Common myeloid progenitor, CD34-positive (primary cell): ENCODE data around the gene PRKAG2.
A peak's percentile ranks its signal among the peaks of the same experiment; 100 is the strongest.
"Not testable (repeated sequence)": the region's sequence is repeated elsewhere in the genome, so short reads cannot be mapped to it uniquely, and the experiment has no call there.

Experiments
- CTCF ChIA-PET: fragments of 350-600 bp; sonication (Branson Sonifier 250); formaldehyde crosslinking; loops from one replicate; lab custom pipeline; 2021; ENCODE audit warnings: antibody characterized with exemption; lab: Charles Lee
- POLR2A ChIA-PET: fragments of 350-600 bp; sonication (Branson Sonifier 250); formaldehyde crosslinking; loops from one replicate; lab custom pipeline; 2021; ENCODE audit warnings: antibody characterized with exemption; lab: Charles Lee
- DNase-seq, 3 donors: peaks; one replicate each; pipeline versions ENCODE4 v3.0.0 to v3.0.0-alpha.2; 2013
- H3K27ac ChIP-seq, 2 experiments: 1 replicate in 1 of 2; 2 replicates in 1 of 2; pipeline ENCODE4 v1.7.0; 2013; ENCODE audit warnings: inconsistent platforms in 2 of 2, low read length in 2 of 2, mild to moderate bottlenecking in 2 of 2, low read depth in 1 of 2, moderate library complexity in 1 of 2; ENCODE audit not compliant: severe bottlenecking in 2 of 2, insufficient read depth in 1 of 2, poor library complexity in 1 of 2
- H3K27me3 ChIP-seq, 5 experiments: replicated peaks in 2 of 5; 1 replicate in 3 of 5; 2 replicates in 2 of 5; pipeline versions ENCODE4 v1.6.1 to v1.7.0; 2013; ENCODE audit warnings: low read length in 4 of 5, mild to moderate bottlenecking in 2 of 5, moderate library complexity in 2 of 5, inconsistent platforms in 1 of 5; ENCODE audit not compliant: insufficient read depth in 5 of 5, control insufficient read depth in 4 of 5
- H3K36me3 ChIP-seq, 4 experiments: 1 replicate in 2 of 4; 2 replicates in 2 of 4; pipeline versions ENCODE4 v1.6.1 to v1.7.0; 2013; ENCODE audit warnings: low read length in 3 of 4, control low read depth in 1 of 4, mild to moderate bottlenecking in 1 of 4; ENCODE audit not compliant: control insufficient read depth in 4 of 4, insufficient read depth in 4 of 4
- H3K4me1 ChIP-seq, 4 experiments: 1 replicate in 3 of 4; 2 replicates in 1 of 4; pipeline versions ENCODE4 v1.6.1 to v1.7.1; 2013; ENCODE audit warnings: low read length in 3 of 4, mild to moderate bottlenecking in 3 of 4, control low read depth in 1 of 4, inconsistent platforms in 1 of 4, moderate library complexity in 1 of 4; ENCODE audit not compliant: control insufficient read depth in 4 of 4, insufficient read depth in 4 of 4; ENCODE audit errors: control extremely low read depth in 1 of 4
- H3K4me3 ChIP-seq, 7 experiments: 1 replicate in 4 of 7; 2 replicates in 3 of 7; pipeline versions ENCODE4 v1.5.1 to v1.7.0; 2013; ENCODE audit warnings: mild to moderate bottlenecking in 7 of 7, low read length in 6 of 7, moderate library complexity in 6 of 7, inconsistent platforms in 2 of 7, low read depth in 2 of 7, control low read depth in 1 of 7; ENCODE audit not compliant: insufficient read depth in 4 of 7, control insufficient read depth in 1 of 7; ENCODE audit errors: extremely low read depth in 1 of 7
- H3K9me3 ChIP-seq, 5 experiments: 1 replicate in 4 of 5; 2 replicates in 1 of 5; pipeline versions ENCODE4 v1.6.1 to v1.7.1; 2013; ENCODE audit warnings: low read length in 4 of 5, mild to moderate bottlenecking in 2 of 5, inconsistent platforms in 1 of 5, low read depth in 1 of 5, moderate library complexity in 1 of 5; ENCODE audit not compliant: control insufficient read depth in 4 of 5, insufficient read depth in 2 of 5; ENCODE audit errors: control extremely low read depth in 1 of 5
- WGBS: methylation state at CpG from one replicate; pipeline ENCODE4 v1.1.5; 2013; ENCODE audit not compliant: insufficient coverage; 5-methylcytosine and 5-hydroxymethylcytosine counted together

PRKAG2 gene

DNA sequence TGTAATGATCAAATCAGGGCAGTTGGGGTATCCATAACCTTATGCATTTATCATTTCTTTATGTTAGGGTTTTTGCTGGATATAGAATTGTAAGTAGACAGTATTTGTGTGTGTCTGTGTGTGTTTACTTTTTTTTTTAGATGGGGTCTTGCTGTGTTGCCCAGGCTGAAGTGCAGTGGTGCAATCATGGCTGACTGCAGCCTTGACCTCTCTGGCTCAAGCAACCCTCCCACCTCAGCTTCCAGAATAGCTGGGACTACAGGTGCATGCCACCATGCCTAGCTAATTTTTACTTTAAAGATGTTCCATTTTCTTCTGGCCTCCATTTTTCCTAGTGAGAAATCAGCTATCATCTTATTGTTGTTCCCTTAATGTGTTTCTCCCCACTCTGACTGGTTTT is 347.1 kb downstream of the PRKAG2 start:
- DNase-seq, result no peak
- peaks cover 0 to 13% (median 9%) of the 10 kb centered on the region in 5 experiments for H3K9me3 ChIP-seq
- ChIA-PET CTCF (interaction anchor here (1.4 kb wide), 1 partner anchor 229 kb away, joined by 3 read pairs; no protein-coding TSS in a partner anchor), POLR2A (no interaction called here)
- H3K36me3 ChIP-seq, result no peaks in the 10 kb centered on the region
- no peak overlapping the region for H3K4me3 ChIP-seq
- peaks cover 0 to 3% (median 0%) of the 10 kb centered on the region in 4 experiments for H3K4me1 ChIP-seq
- no peak overlapping the region for H3K27ac ChIP-seq
- no peaks in the 10 kb centered on the region for H3K27me3 ChIP-seq

- POLR2A ChIA-PET, result interaction anchor here (0.6 kb wide), 1 partner anchor 343 kb away, joined by 3 read pairs; no protein-coding TSS in a partner anchor
- H3K27ac ChIP-seq, result no peak overlapping the region
- no peak for DNase-seq
- no peak overlapping the region for H3K4me3 ChIP-seq
- H3K36me3 ChIP-seq, result no peaks in the 10 kb centered on the region
- H3K4me1 ChIP-seq, result peaks cover 0 to 12% (median 8%) of the 10 kb centered on the region in 4 experiments
- H3K9me3 ChIP-seq, result peaks cover 0 to 4% (median 2%) of the 10 kb centered on the region in 5 experiments
- CTCF ChIA-PET, result no interaction called here
- peaks cover 0 to 4% (median 0%) of the 10 kb centered on the region in 5 experiments for H3K27me3 ChIP-seq
- WGBS, result no CpG with 5 or more reads among the region's 2 CpGs
Measured at GRCh38 chr7:151524845-151525244, 352.1 kb downstream of the PRKAG2 start.

GRCh38 chr7:151524331-151524730 is 352.6 kb downstream of the PRKAG2 start:
- CTCF ChIA-PET, result no interaction called here
- POLR2A ChIA-PET, result no interaction called here
- no peak for DNase-seq

GRCh38 chr7:151520419-151521261 is 356.3 kb downstream of the PRKAG2 start:
- under 1% methylated on average over 45 of the region's 55 CpGs for WGBS
- H3K27me3 ChIP-seq, result peaks cover 0 to 4% (median 0%) of the 10 kb centered on the region in 5 experiments
- POLR2A ChIA-PET, result no interaction called here

More at GRCh38 chr7:151524331-151524730, 352.6 kb downstream of the PRKAG2 start:
- Histone ChIP-seq H3K4me1 (peaks cover 0 to 12% (median 8%) of the 10 kb centered on the region in 4 experiments), H3K27me3 (peaks cover 0 to 4% (median 0%) of the 10 kb centered on the region in 5 experiments), H3K36me3 (no peaks in the 10 kb centered on the region), H3K27ac (no peak overlapping the region), H3K9me3 (peaks cover 0 to 2% (median 0%) of the 10 kb centered on the region in 5 experiments), H3K4me3 (no peak overlapping the region)
- 100% methylated on average over 6 of the region's 8 CpGs for WGBS

GRCh38 chr7:151519765-151520418 is 357.0 kb downstream of the PRKAG2 start, which contains the start of gene RHEB:
RHEB (minus strand) TSS chr7:151519895; CDS start chr7:151519511, 384 bp downstream.
- Histone ChIP-seq H3K27ac (peak within 1 kb of the TSS; percentile 88 to 91), H3K9me3 (no peaks in the 10 kb centered on the region), H3K36me3 (no peaks in the 10 kb centered on the region), H3K4me1 (peaks cover 11 to 35% (median 26%) of the 10 kb centered on the region in 4 experiments), H3K4me3 (peak within 1 kb of the TSS; percentile 54 to 96 (median 86)), H3K27me3 (peaks cover 0 to 4% (median 0%) of the 10 kb centered on the region in 5 experiments)
- DNase-seq, result peak; percentile 99 to 100 (median 100)
- POLR2A ChIA-PET, result no interaction called here
- CTCF ChIA-PET, result interaction anchor here (1.0 to 1.1 kb wide), 2 partner anchors 19 to 47 kb away, joined by 3 to 4 read pairs; no protein-coding TSS in a partner anchor
- WGBS, result under 1% methylated on average over 50 of the region's 66 CpGs

More at GRCh38 chr7:151520419-151521261, 356.3 kb downstream of the PRKAG2 start:
- Histone ChIP-seq H3K4me1 (peaks cover 9 to 33% (median 26%) of the 10 kb centered on the region in 4 experiments), H3K27ac (peak overlapping the region in 1 of 2 experiments; percentile 91), H3K4me3 (peak overlapping the region; percentile 35 to 84 (median 63)), H3K36me3 (no peaks in the 10 kb centered on the region), H3K9me3 (no peaks in the 10 kb centered on the region)
- DNase-seq, result peak; percentile 37 to 64 (median 54)
- CTCF ChIA-PET, result interaction anchor here (1.0 to 1.1 kb wide), 2 partner anchors 18 to 46 kb away, joined by 3 to 4 read pairs; no protein-coding TSS in a partner anchor

DNA sequence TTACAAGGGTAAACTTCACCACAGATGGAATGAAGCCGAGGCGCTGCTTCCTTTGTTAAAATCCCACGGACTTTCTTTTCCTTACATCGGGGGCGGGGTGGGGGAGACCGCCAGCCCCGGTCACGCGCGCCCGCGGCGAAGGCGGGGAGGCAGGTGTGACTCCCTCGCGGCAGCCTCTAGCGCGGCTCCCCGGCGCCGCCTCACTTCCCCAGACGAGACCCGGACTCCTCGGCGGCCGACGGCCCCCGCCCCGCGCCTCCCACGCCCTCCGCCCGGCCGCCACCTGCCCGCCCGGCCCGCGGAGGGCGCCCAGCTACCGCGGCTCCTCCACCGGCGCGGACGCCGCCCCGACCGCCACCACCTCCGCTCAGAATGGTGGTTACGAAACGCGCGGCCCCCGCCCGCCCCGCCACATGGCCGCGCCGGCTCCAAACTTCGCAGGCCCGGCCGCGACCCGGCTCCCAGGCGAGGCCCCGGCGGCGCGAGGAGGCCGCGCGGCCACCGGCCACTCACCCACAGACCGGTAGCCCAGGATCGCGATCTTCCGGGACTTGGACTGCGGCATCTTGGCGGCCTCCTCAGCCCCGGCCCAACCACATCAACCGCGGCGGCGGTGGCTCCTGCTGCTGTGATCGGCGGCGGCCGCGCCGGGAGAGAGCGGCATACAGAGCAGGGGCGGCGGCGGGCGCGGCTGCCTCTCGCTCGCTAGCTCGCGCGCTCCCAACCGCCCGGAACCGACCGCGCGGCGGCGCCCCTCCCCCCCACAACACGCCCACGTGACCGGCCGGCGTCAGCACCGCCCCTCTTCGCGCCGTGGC is 357.8 kb downstream of the PRKAG2 start:
- 0% methylated on average over 74 of the region's 118 CpGs for WGBS
- peak overlapping the region; percentile 54 to 96 (median 86) for H3K4me3 ChIP-seq
- H3K36me3 ChIP-seq, H3K27me3 ChIP-seq, H3K9me3 ChIP-seq, POLR2A ChIA-PET: not testable (repeated sequence)
- peak; percentile 45 to 77 (median 67) for DNase-seq
- CTCF ChIA-PET, result interaction anchor here (1.0 to 1.1 kb wide), 2 partner anchors 20 to 48 kb away, joined by 3 to 4 read pairs; no protein-coding TSS in a partner anchor
- peak overlapping the region; percentile 88 to 91 for H3K27ac ChIP-seq
- peaks cover 11 to 35% (median 26%) of the 10 kb centered on the region in 4 experiments for H3K4me1 ChIP-seq
